Left ventricle myocardium inferior (tissue), 1 donor: ENCODE measurements around the gene FRYL. TPM values are rescaled to one million over a fixed set of nuclear protein-coding genes. Genes with fewer than 3 reads are reported as not detected.

Source experiments
- DNase-seq: peaks from one replicate; pipeline ENCODE4 v3.0.0-alpha.2; 2020
- H3K27ac ChIP-seq: fragments of 200-600 bp; replicated peaks from 2 replicates; pipeline ENCODE4 v1.8.0; 2021
- H3K27me3 ChIP-seq: fragments of 200-600 bp; 2 replicates; pipeline ENCODE4 v1.8.0; 2021; ENCODE audit warnings: low read depth
- H3K36me3 ChIP-seq: fragments of 200-600 bp; 2 replicates; pipeline ENCODE4 v1.8.0; 2021
- H3K4me1 ChIP-seq: fragments of 200-600 bp; 2 replicates; pipeline ENCODE4 v1.8.0; 2021
- H3K4me3 ChIP-seq: fragments of 200-600 bp; 2 replicates; pipeline ENCODE4 v1.8.0; 2021; ENCODE audit warnings: mild to moderate bottlenecking, moderate library complexity
- H3K9me3 ChIP-seq: fragments of 200-600 bp; replicated peaks from 2 replicates; pipeline ENCODE4 v1.8.0; 2021
- intact Hi-C: fragments of 100-400 bp; cut with micrococcal nuclease; formaldehyde crosslinking; loops from one replicate; pipeline ENCODE4 v1.11.0; 2022
- total RNA-seq: library from RNA; stranded (reverse); fragmentation: NEBNext Ultra II Directional; extraction: Animal tissue kit (Norgen Biotek cat#: 25700); gene quantifications from one replicate; pipeline ENCODE4 v1.2.1, GENCODE V29; 2021
- TF ChIP-seq, protein P1 (sequence below): fragments of 200-600 bp; IDR thresholded peaks from 2 replicates; pipeline ENCODE4 v1.8.0; 2021; ENCODE audit warnings: antibody characterized with exemption, mild to moderate bottlenecking, borderline replicate concordance
- donor health status: DM: no; HTN: yes; CAD: no; lungs with severe emphysema.

The FRYL gene
- total RNA-seq, 1 donor from 2014 or later = 33.2 TPM

DNA sequence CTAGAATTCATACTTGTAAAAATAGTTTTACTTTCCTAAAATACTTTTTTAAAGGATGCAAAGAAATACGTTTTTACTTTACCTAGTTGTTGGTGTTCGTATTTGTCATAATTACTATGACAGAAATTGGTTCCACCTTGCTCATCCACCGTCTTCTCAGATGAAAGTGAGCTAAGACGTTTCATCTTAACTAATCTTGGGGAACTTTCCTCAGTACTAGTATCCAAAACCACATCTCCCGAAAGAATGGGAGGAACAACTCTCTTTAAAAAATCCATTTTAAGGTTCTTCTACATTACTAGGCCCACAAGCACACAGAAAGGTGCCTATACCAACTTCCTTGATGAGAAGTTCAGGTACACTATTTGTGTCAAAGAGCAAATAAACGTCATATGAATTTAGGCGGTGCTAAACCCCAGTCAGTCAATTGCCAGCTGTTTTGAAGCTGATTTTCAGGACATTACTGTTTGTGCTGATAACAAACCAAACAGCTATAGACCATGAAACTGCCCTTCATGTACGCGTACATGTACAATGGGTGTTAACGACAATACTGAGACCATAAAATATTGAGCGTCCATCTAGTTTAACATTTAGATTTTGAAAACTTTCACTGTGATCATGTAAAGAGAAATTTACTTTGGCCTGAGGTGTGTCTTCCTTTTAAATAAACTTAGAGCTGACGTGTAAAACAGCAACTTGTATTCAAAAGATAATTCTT, 99.1 kb downstream of the FRYL start:
- no peak overlapping the region for H3K4me3 ChIP-seq
- H3K9me3 ChIP-seq = no peaks in the 10 kb centered on the region
- peaks cover 33% of the 10 kb centered on the region for H3K4me1 ChIP-seq
- TF ChIP-seq, protein P1, sequence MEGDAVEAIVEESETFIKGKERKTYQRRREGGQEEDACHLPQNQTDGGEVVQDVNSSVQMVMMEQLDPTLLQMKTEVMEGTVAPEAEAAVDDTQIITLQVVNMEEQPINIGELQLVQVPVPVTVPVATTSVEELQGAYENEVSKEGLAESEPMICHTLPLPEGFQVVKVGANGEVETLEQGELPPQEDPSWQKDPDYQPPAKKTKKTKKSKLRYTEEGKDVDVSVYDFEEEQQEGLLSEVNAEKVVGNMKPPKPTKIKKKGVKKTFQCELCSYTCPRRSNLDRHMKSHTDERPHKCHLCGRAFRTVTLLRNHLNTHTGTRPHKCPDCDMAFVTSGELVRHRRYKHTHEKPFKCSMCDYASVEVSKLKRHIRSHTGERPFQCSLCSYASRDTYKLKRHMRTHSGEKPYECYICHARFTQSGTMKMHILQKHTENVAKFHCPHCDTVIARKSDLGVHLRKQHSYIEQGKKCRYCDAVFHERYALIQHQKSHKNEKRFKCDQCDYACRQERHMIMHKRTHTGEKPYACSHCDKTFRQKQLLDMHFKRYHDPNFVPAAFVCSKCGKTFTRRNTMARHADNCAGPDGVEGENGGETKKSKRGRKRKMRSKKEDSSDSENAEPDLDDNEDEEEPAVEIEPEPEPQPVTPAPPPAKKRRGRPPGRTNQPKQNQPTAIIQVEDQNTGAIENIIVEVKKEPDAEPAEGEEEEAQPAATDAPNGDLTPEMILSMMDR = no peak
- intact Hi-C loops = loop anchor here (5.0 kb wide), 1 partner anchor 104 kb away; no protein-coding TSS in a partner anchor
- peak overlapping the region; percentile 7 for H3K27ac ChIP-seq
- DNase-seq = no peak
- H3K27me3 ChIP-seq = no peaks in the 10 kb centered on the region
- H3K36me3 ChIP-seq = no peaks in the 10 kb centered on the region

DNA sequence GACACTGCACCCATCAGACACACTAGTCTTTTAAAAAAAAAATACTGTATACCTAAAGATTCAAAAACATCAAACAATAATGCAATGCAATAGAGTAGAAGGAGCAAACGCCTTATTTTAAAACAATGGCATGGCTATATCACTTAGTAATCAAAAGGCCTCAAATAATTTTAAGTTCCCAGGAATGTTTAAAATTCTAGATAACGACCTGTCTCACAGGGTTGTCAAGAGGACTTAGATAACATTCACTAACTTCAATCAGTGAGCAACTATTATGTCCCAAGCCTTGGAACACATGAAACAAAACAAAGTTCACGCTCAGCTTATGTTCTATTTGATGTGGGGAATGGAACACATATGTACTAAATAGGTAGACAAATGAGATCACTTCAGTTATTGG, 106.5 kb downstream of the FRYL start:
- DNase-seq = no peak
- no peaks in the 10 kb centered on the region for H3K27me3 ChIP-seq
- peaks cover 6% of the 10 kb centered on the region for H3K36me3 ChIP-seq
- H3K4me3 ChIP-seq = no peak overlapping the region
- TF ChIP-seq, protein P1 = no peak
- intact Hi-C loops = loop anchor here (10.0 kb wide), 1 partner anchor 171 kb away; no protein-coding TSS in a partner anchor
- H3K27ac ChIP-seq = no peak overlapping the region
- H3K4me1 ChIP-seq = peaks cover 8% of the 10 kb centered on the region
- H3K9me3 ChIP-seq = peaks cover 5% of the 10 kb centered on the region

DNA sequence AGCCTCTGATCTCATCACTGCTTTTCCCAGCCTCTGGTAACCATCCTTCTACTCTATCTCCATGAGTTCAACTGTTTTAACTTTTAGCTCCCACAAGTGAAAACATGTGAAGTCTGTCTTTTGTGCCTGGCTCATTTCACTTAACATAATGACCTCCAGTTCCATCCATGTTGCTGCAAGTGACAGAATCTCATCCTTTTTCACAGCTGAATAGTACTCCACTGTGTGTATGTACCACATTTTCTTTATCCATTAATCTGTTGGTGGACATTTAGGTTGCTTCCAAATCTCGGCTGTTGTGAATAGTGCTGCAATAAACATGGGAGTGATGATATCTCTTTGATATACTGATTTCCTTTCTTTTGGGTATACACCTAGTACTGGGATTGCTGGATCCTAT, 109.5 kb downstream of the FRYL start:
- intact Hi-C loops = loop anchor here (10.0 kb wide), 1 partner anchor 174 kb away; no protein-coding TSS in a partner anchor
- Histone ChIP-seq H3K4me1 (peaks cover 36% of the 10 kb centered on the region), H3K27ac (no peak overlapping the region), H3K4me3 (no peak overlapping the region), H3K9me3 (peaks cover 5% of the 10 kb centered on the region), H3K36me3 (peaks cover 6% of the 10 kb centered on the region), H3K27me3 (no peaks in the 10 kb centered on the region)
- DNase-seq = no peak
- TF ChIP-seq, protein P1 = no peak

DNA sequence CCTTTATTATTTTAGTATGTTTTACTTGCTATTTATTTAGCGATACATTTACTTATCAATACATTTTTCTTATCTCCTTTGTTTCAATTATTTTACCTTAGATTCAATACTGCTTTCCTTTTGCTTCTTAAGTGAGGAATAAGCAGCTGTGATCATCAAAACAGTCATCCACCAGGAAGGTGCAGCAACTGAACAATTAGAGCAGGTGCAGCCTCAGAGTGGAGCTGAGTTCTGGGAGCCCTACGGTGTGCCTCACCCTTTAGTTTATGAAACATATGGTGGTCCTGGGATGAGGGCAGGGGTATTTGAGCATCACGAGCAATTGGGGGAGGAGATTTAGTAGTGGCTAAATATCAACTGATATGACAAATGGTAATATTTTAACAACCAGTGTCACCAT, 111.0 kb downstream of the FRYL start:
- Histone ChIP-seq H3K4me3 (no peak overlapping the region), H3K4me1 (peaks cover 51% of the 10 kb centered on the region), H3K27ac (peak overlapping the region; percentile 80), H3K27me3 (no peaks in the 10 kb centered on the region), H3K9me3 (peaks cover 5% of the 10 kb centered on the region), H3K36me3 (peaks cover 6% of the 10 kb centered on the region)
- intact Hi-C loops = no loop called here
- TF ChIP-seq, protein P1 = no peak
- DNase-seq = no peak

DNA sequence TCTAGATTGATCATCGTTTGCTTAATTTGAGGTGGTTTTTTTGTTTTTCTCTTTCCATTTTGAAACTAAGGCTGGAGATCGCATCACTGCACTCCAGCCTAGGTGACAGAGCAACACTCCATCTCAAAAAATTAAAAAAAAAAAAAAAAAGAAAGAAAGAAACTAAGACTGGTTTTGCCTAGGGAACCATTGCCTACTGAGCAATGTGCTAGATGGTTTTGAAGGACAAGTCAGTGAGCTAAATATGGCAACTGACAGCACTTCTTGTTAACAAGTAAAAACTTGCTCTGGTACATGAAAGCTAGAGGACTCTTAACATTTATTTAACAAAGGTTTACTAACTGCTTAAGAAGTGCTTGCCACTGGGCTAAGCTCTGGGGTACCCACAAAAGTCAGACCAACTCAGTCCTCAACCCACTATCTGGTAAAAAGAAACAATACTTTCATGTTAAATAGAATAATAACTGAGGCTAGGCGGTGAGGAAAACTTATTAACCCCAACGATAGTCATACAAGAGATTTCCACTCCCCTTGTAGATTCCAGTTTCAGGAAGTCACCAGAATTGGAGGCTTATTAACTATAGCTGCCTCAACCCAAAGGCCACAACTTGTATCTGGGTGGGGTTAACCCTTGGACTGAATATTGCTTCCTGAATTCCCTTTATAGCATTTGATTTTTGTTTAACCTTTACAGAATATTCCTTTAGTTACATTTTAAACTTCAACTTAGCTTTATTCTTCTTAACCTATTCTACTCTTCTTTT, 111.6 kb downstream of the FRYL start:
- H3K4me3 ChIP-seq = no peak overlapping the region
- peaks cover 54% of the 10 kb centered on the region for H3K4me1 ChIP-seq
- H3K36me3 ChIP-seq = peaks cover 6% of the 10 kb centered on the region
- no peak for DNase-seq
- H3K27ac ChIP-seq = peak overlapping the region; percentile 80
- H3K9me3 ChIP-seq = peaks cover 5% of the 10 kb centered on the region
- TF ChIP-seq, protein P1 = no peak
- no peaks in the 10 kb centered on the region for H3K27me3 ChIP-seq
- intact Hi-C loops = no loop called here
